Keratinocyte (primary cell): ENCODE results near the gene SLC51A.

Experiments used
- CTCF ChIP-seq, 3 experiments: IDR thresholded peaks in 1 of 3; conservative IDR thresholded peaks in 1 of 3; optimal IDR thresholded peaks in 1 of 3; 2 replicates in 2 of 3; 3 replicates in 1 of 3; pipeline versions ENCODE3 to v1.5.1; 2011; ENCODE audit warnings: low read length in 3 of 3, mild to moderate bottlenecking in 3 of 3, moderate library complexity in 2 of 3, control low read depth in 1 of 3, inconsistent platforms in 1 of 3; ENCODE audit not compliant: insufficient read depth in 2 of 3; ENCODE audit errors: extremely low read depth in 1 of 3
- EZH2 ChIP-seq: IDR thresholded peaks from one replicate; pipeline ENCODE4 v1.6.1; 2012; ENCODE audit warnings: inconsistent platforms, mild to moderate bottlenecking, low read length, moderate library complexity

- TF ChIP-seq CTCF (optimal IDR thresholded peaks at IDR 0.05 in 1 of 3, IDR thresholded peaks at IDR 0.05 in 1 of 3, conservative IDR thresholded peaks at IDR 0.05 in 1 of 3; ENCODE audit: extremely low read depth in 1 of 3, insufficient read depth in 2 of 3, low read length in 3 of 3) (no peak), EZH2 (no peak)
These were observed 58.3 kb downstream of the SLC51A start for GRCh38 chr3:196274585-196274984.
